ENCODE data around the gene SULT1A1. TPM values are rescaled to one million over a fixed set of nuclear protein-coding genes. Genes with fewer than 3 reads are reported as not detected.

Gene SULT1A1
- total and polyA plus RNA-seq, 4 donors: 34.6 to 118 (median 40.2) TPM

DNA sequence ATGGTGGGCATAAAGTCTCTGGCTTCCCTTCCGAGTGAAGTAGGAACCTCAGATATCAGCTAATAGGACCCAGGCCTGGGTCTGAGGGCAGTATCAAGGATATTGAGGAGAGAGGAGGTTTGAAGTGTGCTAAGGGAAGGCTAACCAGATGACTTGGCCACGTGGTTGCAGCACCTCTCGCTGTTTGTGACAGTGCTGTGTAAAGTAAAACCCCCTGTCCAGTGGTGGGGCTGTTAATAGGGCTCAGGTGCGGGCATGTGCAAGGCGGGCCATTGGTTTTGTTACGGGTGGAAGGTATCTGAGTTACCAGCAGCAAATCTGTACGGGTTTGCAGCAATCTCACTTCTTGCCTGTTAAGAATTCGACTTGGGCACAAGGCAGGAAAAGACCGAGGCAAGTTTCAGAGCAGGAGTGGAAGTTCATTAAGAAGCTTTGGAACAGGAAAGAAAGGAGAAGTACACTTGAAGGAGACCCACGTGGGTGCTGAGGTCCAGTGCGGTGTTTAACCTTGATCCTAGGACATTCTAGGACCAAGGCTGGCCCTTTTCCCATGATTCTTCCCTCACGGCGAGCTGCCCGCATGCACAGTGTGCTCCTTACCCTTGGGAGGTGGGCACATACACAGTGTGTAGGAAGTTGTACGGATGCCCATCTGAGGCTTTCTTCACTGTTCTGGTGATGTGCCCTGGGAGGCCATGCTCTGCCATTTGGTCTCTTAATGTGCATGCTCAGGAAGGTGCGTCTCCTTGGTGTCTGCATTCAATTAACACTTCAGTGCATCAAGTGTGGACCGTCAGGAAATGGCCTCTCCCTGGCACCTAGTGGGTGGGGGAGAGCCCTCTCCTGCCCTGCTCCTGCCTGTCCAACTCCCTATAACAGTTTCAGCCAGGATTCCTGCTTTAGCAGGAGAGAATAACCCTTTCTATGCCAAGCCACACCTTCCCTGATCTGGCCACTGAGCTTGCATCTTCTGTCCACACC, 35.8 kb downstream of the SULT1A1 start:
- H3K27me3 ChIP-seq (ENCODE audit: control insufficient read depth in 3 of 3, insufficient read depth in 3 of 3, low read length in 2 of 3): no peaks in the 10 kb centered on the region
- peak overlapping the region in 1 of 2 donors; percentile 76 for H3K27ac ChIP-seq (ENCODE audit: low read depth in 1 of 2, low read length in 1 of 2)
- no peak for DNase-seq
- WGBS, 2 donors: 60 to 64% methylated on average over 17 of the region's 17 CpGs
- no peaks in the 10 kb centered on the region for H3K36me3 ChIP-seq (ENCODE audit: control insufficient read depth in 4 of 4, insufficient read depth in 4 of 4, low read length in 4 of 4)
- TF ChIP-seq, protein P1, sequence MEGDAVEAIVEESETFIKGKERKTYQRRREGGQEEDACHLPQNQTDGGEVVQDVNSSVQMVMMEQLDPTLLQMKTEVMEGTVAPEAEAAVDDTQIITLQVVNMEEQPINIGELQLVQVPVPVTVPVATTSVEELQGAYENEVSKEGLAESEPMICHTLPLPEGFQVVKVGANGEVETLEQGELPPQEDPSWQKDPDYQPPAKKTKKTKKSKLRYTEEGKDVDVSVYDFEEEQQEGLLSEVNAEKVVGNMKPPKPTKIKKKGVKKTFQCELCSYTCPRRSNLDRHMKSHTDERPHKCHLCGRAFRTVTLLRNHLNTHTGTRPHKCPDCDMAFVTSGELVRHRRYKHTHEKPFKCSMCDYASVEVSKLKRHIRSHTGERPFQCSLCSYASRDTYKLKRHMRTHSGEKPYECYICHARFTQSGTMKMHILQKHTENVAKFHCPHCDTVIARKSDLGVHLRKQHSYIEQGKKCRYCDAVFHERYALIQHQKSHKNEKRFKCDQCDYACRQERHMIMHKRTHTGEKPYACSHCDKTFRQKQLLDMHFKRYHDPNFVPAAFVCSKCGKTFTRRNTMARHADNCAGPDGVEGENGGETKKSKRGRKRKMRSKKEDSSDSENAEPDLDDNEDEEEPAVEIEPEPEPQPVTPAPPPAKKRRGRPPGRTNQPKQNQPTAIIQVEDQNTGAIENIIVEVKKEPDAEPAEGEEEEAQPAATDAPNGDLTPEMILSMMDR (IDR thresholded peaks at IDR 0.05; ENCODE audit: control extremely low read depth, extremely low read depth): no peak
- H3K4me3 ChIP-seq: no peak overlapping the region
- peak; percentile 17 for ATAC-seq (ENCODE audit: insufficient read depth, low FRiP score)
- no peak overlapping the region for H3K9ac ChIP-seq (ENCODE audit: insufficient read depth in 1 of 2, low read length in 2 of 2)
- peaks cover 0 to 1% (median 0%) of the 10 kb centered on the region in 4 donors for H3K9me3 ChIP-seq (ENCODE audit: control insufficient read depth in 4 of 4, insufficient read depth in 3 of 4, low read length in 3 of 4)
- H3K4me1 ChIP-seq (ENCODE audit: control insufficient read depth in 5 of 5, insufficient read depth in 5 of 5, low read length in 5 of 5): peaks cover 6 to 22% (median 14%) of the 10 kb centered on the region in 5 donors

DNA sequence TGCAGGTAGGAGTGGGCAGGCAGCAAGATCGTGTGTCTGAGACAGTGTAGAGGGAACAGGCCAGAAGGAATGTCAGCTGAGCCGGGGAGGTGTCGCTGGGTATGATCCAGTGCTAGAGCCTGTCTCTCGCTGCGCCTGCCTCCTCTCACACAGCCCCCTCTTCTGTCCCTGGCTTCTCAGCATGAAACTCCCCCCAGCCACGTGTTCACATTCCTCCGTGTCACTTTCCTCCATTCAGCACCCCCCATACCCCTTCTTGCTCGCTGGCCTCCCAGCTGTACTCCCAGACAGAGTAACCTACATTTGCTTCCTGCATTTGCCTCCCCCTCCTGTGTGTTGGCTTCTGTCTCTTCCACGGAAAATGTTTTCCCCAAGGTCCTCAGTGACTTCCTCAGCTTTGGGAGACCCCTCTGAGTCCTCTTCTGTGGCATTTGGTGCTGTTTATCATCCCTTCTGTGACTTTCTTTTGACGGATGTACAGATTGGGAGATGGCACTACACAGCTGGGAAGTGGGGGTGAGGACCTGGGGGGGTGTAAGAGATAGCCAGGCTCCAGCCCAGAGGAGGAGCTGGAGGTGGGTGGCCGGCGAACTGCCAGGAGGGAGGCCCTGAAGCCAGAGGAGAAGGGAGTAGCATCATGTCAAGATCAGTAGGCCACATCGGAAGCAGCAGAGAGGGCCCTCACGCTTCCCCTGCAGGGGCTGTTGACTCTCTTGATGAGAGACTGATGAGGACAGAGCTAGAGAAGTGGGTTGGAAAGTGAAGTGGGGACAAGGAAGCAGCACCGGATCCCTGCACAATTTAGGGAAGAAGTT, 36.9 kb downstream of the SULT1A1 start:
- 57 to 59% methylated on average over 15 of the region's 15 CpGs for WGBS, 2 donors
- Histone ChIP-seq H3K9me3 (ENCODE audit: control insufficient read depth in 4 of 4, insufficient read depth in 3 of 4, low read length in 3 of 4) (peaks cover 0 to 1% (median 0%) of the 10 kb centered on the region in 4 donors), H3K36me3 (ENCODE audit: control insufficient read depth in 4 of 4, insufficient read depth in 4 of 4, low read length in 4 of 4) (no peaks in the 10 kb centered on the region), H3K4me1 (ENCODE audit: control insufficient read depth in 5 of 5, insufficient read depth in 5 of 5, low read length in 5 of 5) (peaks cover 6 to 22% (median 14%) of the 10 kb centered on the region in 5 donors), H3K9ac (ENCODE audit: insufficient read depth in 1 of 2, low read length in 2 of 2) (peak overlapping the region in 1 of 2 donors; percentile 53), H3K27ac (ENCODE audit: low read depth in 1 of 2, low read length in 1 of 2) (peak overlapping the region in 1 of 2 donors; percentile 37), H3K27me3 (ENCODE audit: control insufficient read depth in 3 of 3, insufficient read depth in 3 of 3, low read length in 2 of 3) (no peaks in the 10 kb centered on the region), H3K4me3 (no peak overlapping the region)
- TF ChIP-seq, protein P1 (IDR thresholded peaks at IDR 0.05; ENCODE audit: control extremely low read depth, extremely low read depth): no peak
- ATAC-seq (ENCODE audit: insufficient read depth, low FRiP score) (no peak), DNase-seq (peak; percentile 82 to 87 (median 83))

DNA sequence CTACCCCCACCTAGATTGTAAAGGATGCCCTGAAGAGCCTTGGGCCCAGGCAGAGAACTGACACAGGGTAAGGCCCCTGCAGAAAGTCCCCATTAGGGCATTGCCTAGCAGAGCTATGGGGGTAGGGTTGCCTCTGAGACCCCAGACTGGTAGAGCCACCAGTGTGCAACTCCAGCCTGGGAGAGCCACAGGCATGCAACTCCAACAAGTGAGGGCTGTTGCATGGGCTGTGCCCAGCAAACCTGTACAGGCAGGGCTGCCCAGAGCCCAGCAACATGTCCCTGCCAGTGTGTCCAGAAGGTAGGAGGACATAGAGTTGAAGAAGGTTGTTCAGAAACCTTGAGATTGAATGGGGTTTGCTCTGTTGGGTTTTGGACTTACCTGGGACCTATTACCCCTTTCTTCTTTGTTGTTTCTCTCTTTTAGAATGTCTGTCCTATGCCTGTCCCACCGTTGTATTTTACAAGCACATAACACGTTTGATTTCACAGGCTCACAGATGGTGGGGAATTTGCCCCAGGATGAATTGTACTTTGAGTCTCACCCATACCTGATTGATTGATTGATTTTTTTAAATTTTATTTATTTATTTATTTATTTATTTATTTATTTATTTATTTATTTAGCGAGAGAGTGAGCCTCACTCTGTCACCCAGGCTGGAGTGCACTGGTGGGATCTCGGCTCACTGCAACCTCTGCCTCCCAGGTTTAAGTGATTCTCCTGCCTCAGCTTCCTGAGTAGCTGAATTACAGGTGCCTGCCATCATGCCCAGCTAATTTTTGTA, 39.7 kb downstream of the SULT1A1 start:
- 97 to 100% methylated on average over 4 of the region's 4 CpGs for WGBS, 2 donors
- Histone ChIP-seq H3K9me3 (ENCODE audit: control insufficient read depth in 4 of 4, insufficient read depth in 3 of 4, low read length in 3 of 4) (peaks cover 0 to 5% (median 2%) of the 10 kb centered on the region in 4 donors), H3K27me3 (ENCODE audit: control insufficient read depth in 3 of 3, insufficient read depth in 3 of 3, low read length in 2 of 3) (no peaks in the 10 kb centered on the region), H3K9ac (ENCODE audit: insufficient read depth in 1 of 2, low read length in 2 of 2) (no peak overlapping the region), H3K4me1 (ENCODE audit: control insufficient read depth in 5 of 5, insufficient read depth in 5 of 5, low read length in 5 of 5) (peaks cover 6 to 22% (median 14%) of the 10 kb centered on the region in 5 donors), H3K36me3 (ENCODE audit: control insufficient read depth in 4 of 4, insufficient read depth in 4 of 4, low read length in 4 of 4) (peaks cover 0 to 5% (median 2%) of the 10 kb centered on the region in 4 donors), H3K27ac (ENCODE audit: low read depth in 1 of 2, low read length in 1 of 2) (no peak overlapping the region), H3K4me3 (no peak overlapping the region)
- no peak for DNase-seq
- TF ChIP-seq, protein P1 (IDR thresholded peaks at IDR 0.05; ENCODE audit: control extremely low read depth, extremely low read depth): no peak
- no peak for ATAC-seq (ENCODE audit: insufficient read depth, low FRiP score)

All from lung (tissue), 12 donors.